Loucy (cell line): ENCODE data around the gene SPOCK1.

ENCODE experiments used
- H2AFZ ChIP-seq: fragments of 200-600 bp; sonication (generic); 2 replicates; pipeline ENCODE4 v1.6.0; 2016; ENCODE audit warnings: antibody characterized with exemption, mild to moderate bottlenecking, low read length, moderate library complexity
- H3F3A ChIP-seq: fragments of 200-600 bp; 2 replicates; pipeline ENCODE4 v1.6.0; 2016; ENCODE audit warnings: antibody characterized with exemption, low read depth, mild to moderate bottlenecking
- H3K27me3 ChIP-seq: fragments of 200-600 bp; sonication (generic); 2 replicates; pipeline ENCODE4 v1.6.1; 2014; ENCODE audit warnings: low read length, mild to moderate bottlenecking; ENCODE audit not compliant: insufficient read depth, poor library complexity, severe bottlenecking
- H3K36me3 ChIP-seq: fragments of 200-600 bp; sonication (generic); 2 replicates; pipeline ENCODE4 v1.6.1; 2016; ENCODE audit warnings: low read length; ENCODE audit not compliant: insufficient read depth
- H3K4me1 ChIP-seq: fragments of 200-600 bp; sonication (generic); 2 replicates; pipeline ENCODE4 v1.5.1; 2014; ENCODE audit warnings: low read length, mild to moderate bottlenecking; ENCODE audit not compliant: insufficient read depth, poor library complexity, severe bottlenecking
- H3K4me2 ChIP-seq: fragments of 200-600 bp; sonication (generic); 2 replicates; pipeline ENCODE4 v1.6.0; 2014; ENCODE audit warnings: antibody characterized with exemption, low read length, low read depth, mild to moderate bottlenecking; ENCODE audit not compliant: poor library complexity, severe bottlenecking
- H3K4me3 ChIP-seq: fragments of 200-600 bp; sonication (generic); 2 replicates; pipeline ENCODE4 v1.5.1; 2014; ENCODE audit warnings: low read length, mild to moderate bottlenecking, mixed read lengths; ENCODE audit not compliant: poor library complexity, severe bottlenecking
- H3K79me2 ChIP-seq: fragments of 200-600 bp; sonication (generic); 2 replicates; pipeline ENCODE4 v1.6.1; 2014; ENCODE audit warnings: low read length; ENCODE audit not compliant: insufficient read depth
- H3K9ac ChIP-seq: fragments of 200-600 bp; sonication (generic); 2 replicates; pipeline ENCODE4 v1.6.0; 2014; ENCODE audit warnings: mild to moderate bottlenecking, low read depth, low read length, moderate library complexity; ENCODE audit not compliant: poor library complexity, severe bottlenecking
- H3K9me2 ChIP-seq: fragments of 200-600 bp; sonication (generic); replicated peaks from 2 replicates; pipeline ENCODE4 v1.6.1; 2016; ENCODE audit warnings: low read depth, low read length, mixed read lengths
- H3K9me3 ChIP-seq: fragments of 200-600 bp; sonication (generic); 2 replicates; pipeline ENCODE4 v1.6.1; 2014; ENCODE audit warnings: mild to moderate bottlenecking, antibody characterized with exemption, low read length, low read depth; ENCODE audit not compliant: insufficient read depth
- H4K20me1 ChIP-seq: fragments of 200-600 bp; sonication (generic); 2 replicates; pipeline ENCODE4 v1.6.0; 2014; ENCODE audit warnings: antibody characterized with exemption, low read length, mild to moderate bottlenecking; ENCODE audit not compliant: insufficient read depth, poor library complexity, severe bottlenecking
- EZH2phosphoT487 ChIP-seq: fragments of 200-600 bp; IDR thresholded peaks from 2 replicates; pipeline ENCODE4 v1.6.1; 2018; ENCODE audit warnings: antibody characterized with exemption, mild to moderate bottlenecking, moderate library complexity, borderline replicate concordance
- TF ChIP-seq, protein P1 (sequence below): fragments of 200-600 bp; sonication (generic); conservative IDR thresholded peaks from 2 replicates; pipeline ENCODE4 v1.5.1; 2014; ENCODE audit warnings: mild to moderate bottlenecking, antibody characterized with exemption, low read length

Gene SPOCK1

DNA sequence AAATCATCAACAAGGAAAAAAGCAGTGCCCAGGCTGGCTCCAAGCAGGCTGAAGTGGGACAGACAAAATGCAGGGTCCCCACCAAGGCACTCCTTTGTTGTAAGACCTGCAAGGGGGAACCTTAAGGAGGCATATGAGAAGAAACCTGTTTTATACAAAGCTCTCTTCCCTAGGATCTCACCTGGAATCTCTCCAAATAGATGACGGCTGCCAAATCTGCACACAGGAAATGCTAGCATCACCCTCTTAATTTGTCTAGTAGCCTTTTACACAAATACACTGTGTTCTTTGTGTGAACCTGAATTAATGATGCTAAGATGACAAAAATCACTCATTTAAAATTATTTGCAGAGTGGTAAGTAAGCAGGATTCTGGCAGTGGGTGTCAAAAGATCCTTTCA is 280.2 kb downstream of the SPOCK1 start:
- Histone ChIP-seq H3K4me1 (no peaks in the 10 kb centered on the region), H3K9me3 (no peaks in the 10 kb centered on the region), H3K27me3 (no peaks in the 10 kb centered on the region), H3K9me2 (no peaks in the 10 kb centered on the region), H3K4me2 (no peak overlapping the region), H2AFZ (no peak overlapping the region), H3K36me3 (no peaks in the 10 kb centered on the region), H3K4me3 (no peak overlapping the region), H4K20me1 (no peaks in the 10 kb centered on the region), H3K79me2 (no peaks in the 10 kb centered on the region), H3K9ac (no peak overlapping the region), H3F3A (no peaks in the 10 kb centered on the region)
- TF ChIP-seq EZH2phosphoT487 = no peak
- TF ChIP-seq, protein P1, sequence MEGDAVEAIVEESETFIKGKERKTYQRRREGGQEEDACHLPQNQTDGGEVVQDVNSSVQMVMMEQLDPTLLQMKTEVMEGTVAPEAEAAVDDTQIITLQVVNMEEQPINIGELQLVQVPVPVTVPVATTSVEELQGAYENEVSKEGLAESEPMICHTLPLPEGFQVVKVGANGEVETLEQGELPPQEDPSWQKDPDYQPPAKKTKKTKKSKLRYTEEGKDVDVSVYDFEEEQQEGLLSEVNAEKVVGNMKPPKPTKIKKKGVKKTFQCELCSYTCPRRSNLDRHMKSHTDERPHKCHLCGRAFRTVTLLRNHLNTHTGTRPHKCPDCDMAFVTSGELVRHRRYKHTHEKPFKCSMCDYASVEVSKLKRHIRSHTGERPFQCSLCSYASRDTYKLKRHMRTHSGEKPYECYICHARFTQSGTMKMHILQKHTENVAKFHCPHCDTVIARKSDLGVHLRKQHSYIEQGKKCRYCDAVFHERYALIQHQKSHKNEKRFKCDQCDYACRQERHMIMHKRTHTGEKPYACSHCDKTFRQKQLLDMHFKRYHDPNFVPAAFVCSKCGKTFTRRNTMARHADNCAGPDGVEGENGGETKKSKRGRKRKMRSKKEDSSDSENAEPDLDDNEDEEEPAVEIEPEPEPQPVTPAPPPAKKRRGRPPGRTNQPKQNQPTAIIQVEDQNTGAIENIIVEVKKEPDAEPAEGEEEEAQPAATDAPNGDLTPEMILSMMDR = no peak

DNA sequence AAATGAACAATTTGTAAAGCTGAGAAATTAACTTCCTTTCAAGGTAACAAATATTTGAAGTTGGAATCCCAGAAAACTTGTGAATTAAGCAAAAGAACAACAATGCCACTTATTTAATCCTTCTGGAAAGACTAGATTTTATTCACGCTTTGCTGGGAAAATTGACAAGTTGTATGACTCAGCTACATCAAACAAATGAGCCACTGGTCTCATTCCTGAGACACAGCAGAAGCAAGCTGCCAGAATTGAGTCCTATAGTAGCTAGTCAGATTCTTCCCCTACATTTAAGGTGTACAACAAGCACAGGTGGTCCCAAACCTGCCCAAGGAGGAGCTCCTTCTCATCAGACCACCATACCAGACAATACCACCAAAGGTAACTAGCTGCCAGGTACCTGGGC is 280.7 kb downstream of the SPOCK1 start:
- Histone ChIP-seq H2AFZ (no peak overlapping the region), H3K4me3 (no peak overlapping the region), H3K4me1 (no peaks in the 10 kb centered on the region), H4K20me1 (no peaks in the 10 kb centered on the region), H3K27me3 (no peaks in the 10 kb centered on the region), H3K9ac (no peak overlapping the region), H3K79me2 (no peaks in the 10 kb centered on the region), H3K4me2 (no peak overlapping the region), H3K9me2 (no peaks in the 10 kb centered on the region), H3K9me3 (no peaks in the 10 kb centered on the region), H3F3A (no peaks in the 10 kb centered on the region), H3K36me3 (no peaks in the 10 kb centered on the region)
- TF ChIP-seq, protein P1 = no peak
- TF ChIP-seq EZH2phosphoT487 = no peak

DNA sequence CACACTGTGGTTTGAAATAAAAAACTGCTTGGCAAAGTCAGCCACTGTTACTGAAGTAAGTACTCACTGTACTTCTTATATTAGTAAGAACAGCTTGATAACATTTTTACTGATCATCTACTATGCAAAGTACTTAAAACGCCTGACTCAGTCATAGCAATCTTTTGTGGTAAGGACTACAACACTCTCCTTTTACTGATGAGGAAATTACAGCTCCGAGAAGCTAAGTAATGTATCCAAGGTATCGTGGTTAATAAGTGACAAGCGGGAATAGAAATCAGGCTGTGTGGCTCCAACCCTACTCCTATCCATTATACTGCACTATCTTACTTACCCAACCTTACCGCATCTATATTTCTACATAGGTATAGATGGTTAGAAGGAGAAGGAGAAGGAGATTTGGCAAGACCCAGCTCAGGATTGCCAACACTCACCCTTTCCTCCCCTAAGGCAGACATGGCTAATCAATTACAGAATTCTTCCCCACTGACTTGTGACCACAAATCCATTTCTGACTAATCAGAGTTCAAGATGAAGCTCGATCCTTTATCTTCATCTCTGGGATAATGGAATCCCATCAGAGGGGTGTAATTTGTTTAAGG is 281.4 kb downstream of the SPOCK1 start:
- no peaks in the 10 kb centered on the region for H3K36me3 ChIP-seq
- H3K4me2 ChIP-seq = no peak overlapping the region
- H3K9me3 ChIP-seq = no peaks in the 10 kb centered on the region
- no peak overlapping the region for H3K9ac ChIP-seq
- no peaks in the 10 kb centered on the region for H3K4me1 ChIP-seq
- H3K79me2 ChIP-seq = no peaks in the 10 kb centered on the region
- H4K20me1 ChIP-seq = no peaks in the 10 kb centered on the region
- no peak overlapping the region for H3K4me3 ChIP-seq
- TF ChIP-seq, protein P1 = no peak
- no peak for TF ChIP-seq EZH2phosphoT487
- H2AFZ ChIP-seq = no peak overlapping the region
- H3K9me2 ChIP-seq = no peaks in the 10 kb centered on the region
- no peaks in the 10 kb centered on the region for H3K27me3 ChIP-seq
- H3F3A ChIP-seq = no peaks in the 10 kb centered on the region
